ENCODE measurements around the gene SORCS2. TPM values are rescaled to one million over a fixed set of nuclear protein-coding genes. Genes with fewer than 3 reads are reported as not detected.

Gene SORCS2
- total RNA-seq, 1 donor from 2014 or later: 2.8 TPM

DNA sequence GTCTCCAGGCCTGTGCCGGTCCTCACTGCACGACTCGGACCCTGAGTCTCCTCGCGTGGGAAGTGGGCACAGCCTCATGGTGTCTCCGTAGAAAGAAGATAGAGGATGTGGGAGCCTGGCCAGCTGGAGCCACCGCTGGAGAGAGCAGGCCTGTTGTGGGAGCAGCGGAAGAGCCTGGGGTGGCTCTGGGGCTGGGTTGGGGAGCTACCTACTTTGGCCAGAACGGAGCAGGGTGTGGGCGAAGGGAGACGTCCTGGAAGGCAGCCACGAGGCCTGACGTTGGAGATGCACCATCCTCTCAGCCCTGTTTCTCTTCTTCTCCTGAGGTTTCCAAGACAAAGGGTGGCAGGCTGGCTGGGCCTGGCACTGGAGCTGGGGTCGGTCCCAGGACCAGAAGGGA is 93.8 kb downstream of the SORCS2 start:
- no peak for DNase-seq (ENCODE audit: low read depth)

- no peak for DNase-seq (ENCODE audit: low read depth)
Observed at GRCh38 chr4:7286798-7287197, 94.5 kb downstream of the SORCS2 start.

DNA sequence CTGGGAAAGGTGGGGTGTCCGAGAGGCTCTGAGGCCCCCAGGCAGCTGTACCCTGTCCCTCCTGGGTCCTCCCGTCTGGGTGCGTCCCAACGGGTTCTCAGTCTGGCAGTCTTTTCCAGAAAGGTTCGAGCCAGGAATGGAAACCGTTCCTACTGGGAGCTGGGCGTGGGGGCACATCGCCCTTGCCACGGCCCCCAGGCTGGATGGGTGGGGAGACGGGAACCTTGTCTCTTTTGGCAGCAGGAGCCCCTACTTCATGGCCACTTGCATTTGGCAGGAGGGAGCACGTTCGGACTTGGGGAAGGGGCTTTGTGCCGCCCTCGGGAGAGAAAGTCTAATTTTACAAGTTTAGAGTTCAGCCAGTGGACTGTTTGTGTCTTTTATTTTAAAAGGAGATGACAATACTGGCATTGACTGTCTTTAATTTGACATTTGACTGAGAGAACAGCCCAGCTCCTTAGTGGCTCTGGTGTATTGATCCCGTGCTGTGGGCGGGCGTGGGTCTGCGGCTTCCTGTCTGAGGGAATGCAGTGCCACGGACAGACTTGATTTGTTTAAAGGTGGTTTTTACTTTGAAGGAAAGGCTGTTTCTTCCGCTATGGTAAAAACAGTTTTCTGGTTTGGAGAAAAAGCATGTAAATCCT is 95.1 kb downstream of the SORCS2 start:
- no peak for DNase-seq (ENCODE audit: low read depth)

GRCh38 chr4:7287918-7288280 is 95.6 kb downstream of the SORCS2 start:
- no peak for DNase-seq (ENCODE audit: low read depth)

DNA sequence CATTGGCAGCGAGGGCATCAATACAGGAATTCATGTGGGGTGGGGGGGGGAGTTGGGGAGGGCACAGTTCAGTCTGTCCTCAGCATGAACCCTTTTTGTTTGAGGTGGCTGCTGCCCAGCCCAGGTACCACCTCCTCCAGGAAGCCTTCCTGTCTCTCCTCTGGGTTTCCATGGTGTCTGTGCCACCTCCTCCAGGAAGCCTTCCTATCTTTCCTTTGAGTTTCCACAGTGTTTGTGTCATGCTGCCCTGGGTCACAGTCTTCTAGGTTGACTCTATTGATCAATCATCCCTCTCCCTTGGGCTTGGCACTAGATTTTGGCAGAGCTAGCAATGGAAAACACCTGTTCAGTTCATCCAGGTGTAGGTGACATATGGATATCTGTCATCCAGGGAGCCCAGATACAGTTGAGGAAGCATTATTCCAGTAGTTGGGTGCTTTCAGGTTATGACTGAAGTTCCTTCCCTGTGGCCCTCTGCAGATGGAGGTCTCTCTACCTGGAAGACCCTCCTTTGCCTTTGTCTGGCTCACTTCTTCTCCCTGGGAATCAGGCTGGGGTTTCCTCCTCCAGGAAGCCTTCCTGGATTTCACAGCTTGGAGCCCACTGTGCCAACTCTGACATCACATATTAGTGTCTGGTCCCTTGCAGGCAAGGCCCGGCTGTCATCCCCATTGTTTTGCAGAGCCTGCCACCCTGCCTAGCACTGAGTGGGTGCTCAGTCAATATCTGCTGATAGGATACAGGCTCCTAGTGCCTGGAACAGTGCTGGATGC is 96.6 kb downstream of the SORCS2 start:
- DNase-seq (ENCODE audit: low read depth): no peak

DNA sequence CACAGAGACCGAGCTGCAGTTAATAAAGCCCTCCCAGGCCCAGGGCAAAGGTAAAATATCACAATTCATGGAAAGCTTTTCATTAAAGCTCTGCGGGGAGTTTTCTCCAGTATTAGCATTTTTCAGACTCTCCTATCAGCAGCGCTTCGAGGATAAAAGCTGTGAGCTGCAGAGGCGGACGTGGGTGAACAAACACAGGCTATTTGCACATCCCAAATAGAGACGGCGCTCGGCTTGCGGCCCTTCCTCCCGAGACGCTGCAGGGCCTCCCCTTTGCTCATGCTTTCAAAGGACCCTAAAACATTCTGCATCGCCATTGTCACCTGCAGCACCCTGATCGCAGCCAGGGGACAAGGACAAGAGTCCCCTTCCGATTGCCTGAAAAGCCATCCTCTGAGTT is 97.3 kb downstream of the SORCS2 start:
- no peak for DNase-seq (ENCODE audit: low read depth)

GRCh38 chr4:7291372-7292114 is 99.2 kb downstream of the SORCS2 start:
- DNase-seq (ENCODE audit: low read depth): no peak

GRCh38 chr4:7293703-7294102 is 101.4 kb downstream of the SORCS2 start:
- no peak for DNase-seq (ENCODE audit: low read depth)

DNA sequence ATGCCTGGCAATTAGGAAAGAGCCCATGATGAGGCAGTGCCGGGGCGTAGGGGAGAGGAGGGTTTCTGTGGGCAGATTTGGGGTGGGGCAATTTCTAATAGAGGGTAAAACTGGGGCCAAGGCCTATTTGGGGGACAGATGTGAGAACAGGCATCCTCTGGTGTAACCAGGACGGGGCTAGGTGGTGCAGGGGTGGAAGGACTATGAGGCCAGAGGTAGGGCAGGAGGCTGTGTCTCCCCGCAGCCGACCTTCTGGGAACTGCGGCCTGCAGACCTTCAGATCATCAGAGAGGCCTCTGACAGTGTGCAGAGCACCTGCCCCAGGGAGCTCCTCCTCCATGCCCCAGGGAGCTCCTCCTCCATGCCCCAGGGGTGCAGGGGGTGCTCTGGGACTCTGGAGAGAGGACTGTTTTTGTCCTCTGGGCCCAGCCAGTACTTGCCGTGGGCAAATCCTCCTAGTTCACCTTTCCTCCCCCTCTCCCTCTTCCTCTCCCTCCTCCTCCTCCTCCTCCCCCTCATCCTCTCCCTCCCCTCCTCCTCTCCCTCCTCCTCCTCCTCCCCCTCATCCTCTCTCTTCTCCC is 101.9 kb downstream of the SORCS2 start:
- DNase-seq (ENCODE audit: low read depth): no peak

GRCh38 chr4:7295197-7295910 is 103.0 kb downstream of the SORCS2 start:
- no peak for DNase-seq (ENCODE audit: low read depth)

- peak; percentile 45 for DNase-seq (ENCODE audit: low read depth)
Observed at GRCh38 chr4:7295911-7296660, 103.7 kb downstream of the SORCS2 start.

GRCh38 chr4:7296661-7297335 is 104.5 kb downstream of the SORCS2 start:
- no peak for DNase-seq (ENCODE audit: low read depth)

DNA sequence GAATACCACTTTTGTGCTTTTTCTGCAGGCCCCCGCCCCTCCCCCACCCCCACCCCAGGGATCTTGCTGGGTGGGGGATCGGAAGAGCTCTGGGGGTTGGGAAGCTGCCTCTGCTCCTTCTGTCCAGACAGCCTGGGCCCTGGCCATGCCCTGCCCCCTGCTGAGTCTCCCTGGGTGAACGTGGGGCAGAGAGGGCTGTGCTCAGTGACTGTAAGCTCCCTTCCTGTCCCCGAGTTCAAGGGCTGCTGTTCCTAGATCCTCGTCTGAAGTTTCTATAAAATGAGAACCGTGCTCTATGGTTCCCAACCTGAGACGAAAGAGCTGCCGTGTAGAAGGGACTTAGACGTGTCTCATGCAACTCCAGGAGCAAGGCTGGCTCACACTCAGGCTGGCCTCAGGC is 105.0 kb downstream of the SORCS2 start:
- DNase-seq (ENCODE audit: low read depth): no peak

DNA sequence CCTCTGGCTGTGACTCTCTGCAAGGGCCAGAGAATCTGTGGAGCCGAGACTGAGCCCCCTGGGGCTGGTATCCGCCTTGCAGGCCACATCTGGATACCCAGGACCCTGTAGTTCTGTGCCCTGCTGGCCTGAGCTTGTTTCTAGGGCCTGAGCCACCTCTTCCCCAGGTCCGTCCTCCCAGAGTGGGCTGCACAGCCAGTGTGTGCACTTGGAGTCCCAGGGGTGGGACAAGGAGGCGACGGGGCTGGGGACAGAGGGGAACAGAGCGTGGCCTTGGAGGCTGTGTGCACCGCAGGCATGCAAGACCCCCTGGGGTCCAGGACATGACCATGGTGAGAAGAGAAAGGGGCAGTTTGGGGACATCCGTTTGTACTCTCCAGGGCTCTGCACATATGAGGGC is 105.5 kb downstream of the SORCS2 start:
- DNase-seq (ENCODE audit: low read depth): no peak

GRCh38 chr4:7298619-7299009 is 106.3 kb downstream of the SORCS2 start:
- no peak for DNase-seq (ENCODE audit: low read depth)

- DNase-seq (ENCODE audit: low read depth): no peak
Observed at GRCh38 chr4:7299010-7299907, 106.9 kb downstream of the SORCS2 start.

DNA sequence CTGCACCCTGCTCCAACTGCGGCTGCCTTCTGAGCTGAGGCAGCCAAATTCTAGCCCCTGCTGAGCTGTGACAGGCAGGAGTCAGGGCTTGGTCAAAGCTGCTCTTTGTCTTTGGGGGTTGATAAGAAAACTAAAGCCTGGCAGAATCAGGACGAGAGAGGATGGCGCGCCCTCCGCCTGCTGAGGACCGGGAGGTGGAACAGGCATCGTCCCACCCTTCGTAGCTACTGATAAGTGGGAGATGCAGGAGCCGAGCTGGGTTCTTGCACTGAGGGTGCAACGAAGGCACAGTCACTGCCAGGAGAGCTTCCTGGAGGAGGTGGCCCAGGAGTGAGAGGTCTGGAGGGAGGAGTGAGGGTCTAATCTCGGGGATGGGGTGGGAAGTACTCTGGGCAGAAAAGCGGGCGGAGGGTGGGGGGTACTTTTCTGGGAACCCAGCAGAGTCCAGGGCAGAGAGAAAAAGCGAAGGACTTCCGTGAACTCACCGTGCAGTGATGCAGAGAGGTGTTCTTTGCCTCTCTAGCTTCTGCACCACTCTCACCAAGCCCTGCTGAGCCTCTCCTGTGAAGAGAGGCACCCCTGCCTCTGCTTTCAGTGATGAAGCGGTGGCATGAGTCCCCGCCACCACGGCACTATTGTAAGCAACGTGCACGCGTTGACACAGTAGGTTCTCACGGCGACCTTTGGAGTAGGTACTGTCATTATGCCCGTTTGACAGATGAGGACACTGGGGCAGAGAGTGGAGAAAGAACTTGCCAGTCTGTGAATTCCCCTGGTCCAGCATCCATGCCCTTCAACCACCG is 107.8 kb downstream of the SORCS2 start:
- no peak for DNase-seq (ENCODE audit: low read depth)

GRCh38 chr4:7300711-7301095 is 108.4 kb downstream of the SORCS2 start:
- no peak for DNase-seq (ENCODE audit: low read depth)

Data from myocyte (in vitro differentiated cells).